HL-60 (cell line): ENCODE results near the gene TMEM242.

ENCODE experiments used
- DNase-seq, 2 experiments: peaks; one replicate each; pipeline ENCODE4 v3.0.0-alpha.2; 2010 to 2020; ENCODE audit warnings: low read depth in 1 of 2, low spot score in 1 of 2
- H3K27ac ChIP-seq: fragments of 250-450 bp; sonication (Bioruptor Pico); replicated peaks from 2 replicates; pipeline ENCODE4 v1.5.1; 2020; ENCODE audit warnings: mild to moderate bottlenecking, moderate library complexity
- H3K27me3 ChIP-seq: fragments of 250-450 bp; sonication (Bioruptor Pico); 2 replicates; pipeline ENCODE4 v1.5.1; 2021; ENCODE audit warnings: mild to moderate bottlenecking, moderate library complexity; ENCODE audit not compliant: insufficient read depth, poor library complexity, severe bottlenecking
- H3K4me3 ChIP-seq: replicated peaks from 2 replicates; pipeline ENCODE4 v1.5.1; 2011; ENCODE audit warnings: mild to moderate bottlenecking, control low read depth, low read length; ENCODE audit not compliant: insufficient read depth
- GABPA ChIP-seq: IDR thresholded peaks from 2 replicates; pipeline ENCODE4 v1.6.1; 2012; ENCODE audit warnings: low read depth
- POLR2AphosphoS5 ChIP-seq: IDR thresholded peaks from 2 replicates; pipeline ENCODE4 v1.6.1; 2012; ENCODE audit warnings: low read depth
- REST ChIP-seq: IDR thresholded peaks from 2 replicates; pipeline ENCODE4 v1.6.1; 2012; ENCODE audit warnings: low read depth; ENCODE audit not compliant: insufficient replicate concordance
- SPI1 ChIP-seq: IDR thresholded peaks from 2 replicates; pipeline ENCODE4 v1.6.1; 2012; ENCODE audit warnings: low read depth, mild to moderate bottlenecking, borderline replicate concordance
- TF ChIP-seq, protein P1 (sequence below): IDR thresholded peaks from one replicate; pipeline ENCODE4 v1.5.1; 2011; ENCODE audit warnings: low read length, control low read depth, inconsistent platforms; ENCODE audit not compliant: insufficient read depth

Gene TMEM242

DNA sequence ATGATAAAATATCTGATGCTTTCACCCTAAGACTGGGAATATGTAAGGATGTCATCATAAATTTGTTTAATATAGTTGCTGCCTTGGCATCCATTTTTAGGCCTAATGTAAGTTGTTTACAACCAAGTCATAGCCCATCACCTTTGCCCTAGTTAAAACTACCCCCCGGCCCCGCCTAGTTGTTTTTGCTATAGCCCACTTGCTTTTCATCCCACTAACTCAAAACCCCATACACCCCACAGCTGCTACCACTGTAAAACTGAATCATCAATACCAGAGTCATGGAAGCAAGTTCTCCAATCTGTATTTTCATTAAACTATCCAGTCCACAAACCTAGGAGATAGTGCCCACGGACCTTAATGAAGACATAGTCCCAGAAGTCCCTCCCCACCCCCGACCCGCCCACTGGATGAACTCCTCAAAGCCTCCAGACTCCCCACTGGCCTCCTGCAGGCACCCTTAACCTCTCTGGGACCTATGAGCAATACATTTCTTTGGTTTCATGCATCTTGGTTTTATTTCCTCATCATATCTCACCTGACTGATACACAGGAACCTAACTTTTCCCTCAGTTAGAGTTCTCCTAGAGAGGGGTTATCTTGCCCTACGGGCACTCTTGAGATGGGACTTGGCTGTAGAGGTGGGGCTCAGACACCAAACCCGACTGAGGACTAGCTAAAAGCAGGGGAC, 45.2 kb upstream of the TMEM242 start:
- Histone ChIP-seq H3K4me3 (no peak overlapping the region), H3K27me3 (no peaks in the 10 kb centered on the region), H3K27ac (peak overlapping the region; percentile 67)
- TF ChIP-seq GABPA (no peak), SPI1 (no peak), POLR2AphosphoS5 (no peak), REST (no peak)
- TF ChIP-seq, protein P1, sequence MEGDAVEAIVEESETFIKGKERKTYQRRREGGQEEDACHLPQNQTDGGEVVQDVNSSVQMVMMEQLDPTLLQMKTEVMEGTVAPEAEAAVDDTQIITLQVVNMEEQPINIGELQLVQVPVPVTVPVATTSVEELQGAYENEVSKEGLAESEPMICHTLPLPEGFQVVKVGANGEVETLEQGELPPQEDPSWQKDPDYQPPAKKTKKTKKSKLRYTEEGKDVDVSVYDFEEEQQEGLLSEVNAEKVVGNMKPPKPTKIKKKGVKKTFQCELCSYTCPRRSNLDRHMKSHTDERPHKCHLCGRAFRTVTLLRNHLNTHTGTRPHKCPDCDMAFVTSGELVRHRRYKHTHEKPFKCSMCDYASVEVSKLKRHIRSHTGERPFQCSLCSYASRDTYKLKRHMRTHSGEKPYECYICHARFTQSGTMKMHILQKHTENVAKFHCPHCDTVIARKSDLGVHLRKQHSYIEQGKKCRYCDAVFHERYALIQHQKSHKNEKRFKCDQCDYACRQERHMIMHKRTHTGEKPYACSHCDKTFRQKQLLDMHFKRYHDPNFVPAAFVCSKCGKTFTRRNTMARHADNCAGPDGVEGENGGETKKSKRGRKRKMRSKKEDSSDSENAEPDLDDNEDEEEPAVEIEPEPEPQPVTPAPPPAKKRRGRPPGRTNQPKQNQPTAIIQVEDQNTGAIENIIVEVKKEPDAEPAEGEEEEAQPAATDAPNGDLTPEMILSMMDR = no peak
- DNase-seq = no peak

DNA sequence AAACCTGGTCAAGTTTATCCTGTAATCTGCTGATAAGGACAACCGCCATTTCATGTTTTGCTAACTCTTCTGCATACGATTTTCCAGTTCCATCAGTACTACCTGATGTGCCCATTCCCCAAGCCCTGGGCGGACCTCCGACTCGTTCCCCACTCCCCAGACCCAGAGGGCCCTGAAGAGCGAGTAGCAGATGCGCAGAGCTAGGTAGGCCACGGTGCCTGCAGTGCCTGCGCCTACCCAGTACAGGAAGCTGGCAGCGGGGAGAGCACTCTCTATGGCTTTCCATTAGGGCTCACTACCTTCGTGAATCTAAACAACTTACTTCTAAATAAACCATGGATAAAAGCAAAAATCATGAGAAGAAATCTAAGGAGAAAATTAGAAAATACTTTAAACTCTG, 43.3 kb upstream of the TMEM242 start:
- TF ChIP-seq POLR2AphosphoS5 = no peak
- TF ChIP-seq REST = no peak
- no peak for TF ChIP-seq SPI1
- TF ChIP-seq, protein P1 = no peak
- no peak for TF ChIP-seq GABPA
- H3K4me3 ChIP-seq = no peak overlapping the region
- no peaks in the 10 kb centered on the region for H3K27me3 ChIP-seq
- no peak overlapping the region for H3K27ac ChIP-seq
- no peak for DNase-seq

GRCh38 chr6:157364705-157365104, 41.4 kb upstream of the TMEM242 start:
- no peak for TF ChIP-seq POLR2AphosphoS5
- TF ChIP-seq REST = no peak
- TF ChIP-seq SPI1 = no peak
- no peak for TF ChIP-seq GABPA
- TF ChIP-seq, protein P1 = no peak
- Histone ChIP-seq H3K27ac (no peak overlapping the region), H3K27me3 (no peaks in the 10 kb centered on the region), H3K4me3 (no peak overlapping the region)
- no peak for DNase-seq
